RWPE2 (cell line): ENCODE data around the gene KIF11.
A peak's percentile ranks its signal among the peaks of the same experiment; 100 is the strongest.
"Not testable (repeated sequence)": the region's sequence is repeated elsewhere in the genome, so short reads cannot be mapped to it uniquely, and the experiment has no call there.

Experiments
- ATAC-seq: fragments of 200-7000 bp; cut with Tn5 transposase; 3 replicates; pipeline ENCODE4 v1.9.1; 2021; ENCODE audit warnings: low read depth
- DNase-seq: peaks from one replicate; pipeline ENCODE4 v3.0.0-alpha.2; 2020; ENCODE audit warnings: low spot score
- H3K27ac ChIP-seq: fragments of 450-650 bp; 2 replicates; pipeline ENCODE4 v1.5.1; 2017; ENCODE audit warnings: mild to moderate bottlenecking; ENCODE audit not compliant: poor library complexity, severe bottlenecking
- H3K27me3 ChIP-seq: fragments of 250-450 bp; sonication (Bioruptor Pico); 2 replicates; pipeline ENCODE4 v1.5.1; 2021; ENCODE audit warnings: mild to moderate bottlenecking, moderate library complexity; ENCODE audit not compliant: insufficient read depth, poor library complexity, severe bottlenecking
- H3K36me3 ChIP-seq: fragments of 250-450 bp; sonication (Bioruptor Pico); 2 replicates; pipeline ENCODE4 v1.5.1; 2020; ENCODE audit warnings: low read depth, mild to moderate bottlenecking, moderate library complexity
- H3K4me1 ChIP-seq: fragments of 250-450 bp; sonication (Bioruptor Pico); 2 replicates; pipeline ENCODE4 v1.5.1; 2021; ENCODE audit warnings: mild to moderate bottlenecking, moderate library complexity; ENCODE audit not compliant: insufficient read depth, poor library complexity, severe bottlenecking
- H3K4me3 ChIP-seq: fragments of 250-450 bp; sonication (Bioruptor Pico); 2 replicates; pipeline ENCODE4 v1.5.1; 2021; ENCODE audit warnings: mild to moderate bottlenecking, moderate library complexity; ENCODE audit not compliant: severe bottlenecking
- H3K9me3 ChIP-seq: fragments of 250-450 bp; sonication (Bioruptor Pico); 2 replicates; pipeline ENCODE4 v1.5.1; 2021; ENCODE audit warnings: mild to moderate bottlenecking, moderate library complexity; ENCODE audit not compliant: severe bottlenecking
- TF ChIP-seq, protein P1 (sequence below): fragments of 450-650 bp; IDR thresholded peaks from one replicate; pipeline ENCODE4 v1.5.1; 2017; ENCODE audit warnings: mild to moderate bottlenecking, moderate library complexity; ENCODE audit not compliant: poor library complexity, severe bottlenecking

KIF11 gene

DNA sequence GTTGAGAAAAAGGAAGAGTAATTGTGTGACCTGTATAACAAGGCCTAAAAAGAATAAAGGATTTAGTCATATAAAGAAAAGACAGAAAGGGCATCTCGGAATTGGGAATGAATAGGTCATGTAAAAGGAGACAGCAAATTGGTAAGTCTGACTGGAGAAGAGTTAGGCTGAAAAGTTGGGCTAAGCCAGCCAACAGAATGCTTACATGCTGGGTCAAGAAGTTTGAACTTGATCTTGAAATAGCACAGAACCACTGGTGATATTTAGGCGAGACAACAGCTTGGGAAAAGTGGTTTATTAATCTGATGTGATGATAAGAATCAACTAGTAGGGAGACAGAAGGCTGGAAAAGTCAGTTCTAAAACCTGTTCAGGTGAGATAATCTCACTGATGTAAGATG is 23.9 kb upstream of the KIF11 start:
- DNase-seq (no peak), ATAC-seq (no peak)
- Histone ChIP-seq H3K4me3 (no peak overlapping the region), H3K9me3 (no peaks in the 10 kb centered on the region), H3K27me3 (no peaks in the 10 kb centered on the region), H3K27ac (no peak overlapping the region), H3K36me3 (peaks cover 9% of the 10 kb centered on the region), H3K4me1 (peaks cover 19% of the 10 kb centered on the region)
- TF ChIP-seq, protein P1, sequence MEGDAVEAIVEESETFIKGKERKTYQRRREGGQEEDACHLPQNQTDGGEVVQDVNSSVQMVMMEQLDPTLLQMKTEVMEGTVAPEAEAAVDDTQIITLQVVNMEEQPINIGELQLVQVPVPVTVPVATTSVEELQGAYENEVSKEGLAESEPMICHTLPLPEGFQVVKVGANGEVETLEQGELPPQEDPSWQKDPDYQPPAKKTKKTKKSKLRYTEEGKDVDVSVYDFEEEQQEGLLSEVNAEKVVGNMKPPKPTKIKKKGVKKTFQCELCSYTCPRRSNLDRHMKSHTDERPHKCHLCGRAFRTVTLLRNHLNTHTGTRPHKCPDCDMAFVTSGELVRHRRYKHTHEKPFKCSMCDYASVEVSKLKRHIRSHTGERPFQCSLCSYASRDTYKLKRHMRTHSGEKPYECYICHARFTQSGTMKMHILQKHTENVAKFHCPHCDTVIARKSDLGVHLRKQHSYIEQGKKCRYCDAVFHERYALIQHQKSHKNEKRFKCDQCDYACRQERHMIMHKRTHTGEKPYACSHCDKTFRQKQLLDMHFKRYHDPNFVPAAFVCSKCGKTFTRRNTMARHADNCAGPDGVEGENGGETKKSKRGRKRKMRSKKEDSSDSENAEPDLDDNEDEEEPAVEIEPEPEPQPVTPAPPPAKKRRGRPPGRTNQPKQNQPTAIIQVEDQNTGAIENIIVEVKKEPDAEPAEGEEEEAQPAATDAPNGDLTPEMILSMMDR = no peak

DNA sequence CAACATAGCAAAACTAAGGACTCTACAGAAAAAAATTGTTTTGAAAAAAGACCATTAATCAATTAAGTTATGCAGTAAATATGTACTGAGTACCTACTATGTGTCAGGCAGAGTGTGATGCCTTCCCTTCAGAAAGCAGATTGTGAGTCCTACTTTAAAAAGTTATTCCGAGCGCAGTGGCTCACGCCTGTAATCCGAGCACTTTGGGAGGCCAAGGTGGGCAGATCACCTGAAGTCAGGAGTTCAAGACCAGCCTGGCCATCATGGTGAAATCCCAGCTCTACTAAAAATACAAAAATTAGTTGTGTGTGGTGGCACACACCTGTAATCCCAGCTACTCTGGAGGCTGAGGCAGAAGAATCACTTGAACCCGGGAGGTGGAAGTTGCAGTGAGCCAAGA is 23.3 kb upstream of the KIF11 start:
- not testable (repeated sequence) for H3K36me3 ChIP-seq, H3K4me3 ChIP-seq, ATAC-seq

DNA sequence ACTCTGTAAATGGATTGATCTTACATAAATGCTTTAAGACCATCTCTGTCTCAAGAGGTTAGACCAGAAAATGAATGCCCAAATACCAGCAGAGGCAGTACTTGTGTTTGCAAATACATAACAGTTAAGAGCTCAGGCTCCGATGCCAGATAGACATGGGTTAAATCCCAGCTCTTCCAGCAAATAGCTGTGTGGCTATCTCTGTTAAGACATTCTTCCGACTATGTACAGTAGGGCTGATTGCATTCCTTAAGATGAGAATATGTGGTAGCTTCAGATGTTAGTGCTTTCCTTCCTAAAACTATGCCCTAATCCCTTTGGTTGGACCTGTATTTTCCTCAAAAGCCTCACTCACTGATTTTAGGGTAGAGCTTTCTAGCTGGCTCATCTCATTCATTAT is 21.3 kb upstream of the KIF11 start:
- TF ChIP-seq, protein P1 = no peak

More for the DNA sequence above, 23.3 kb upstream of the KIF11 start:
- not testable (repeated sequence) for H3K27me3 ChIP-seq, H3K27ac ChIP-seq, DNase-seq, H3K9me3 ChIP-seq
- H3K4me1 ChIP-seq = peaks cover 19% of the 10 kb centered on the region

DNA sequence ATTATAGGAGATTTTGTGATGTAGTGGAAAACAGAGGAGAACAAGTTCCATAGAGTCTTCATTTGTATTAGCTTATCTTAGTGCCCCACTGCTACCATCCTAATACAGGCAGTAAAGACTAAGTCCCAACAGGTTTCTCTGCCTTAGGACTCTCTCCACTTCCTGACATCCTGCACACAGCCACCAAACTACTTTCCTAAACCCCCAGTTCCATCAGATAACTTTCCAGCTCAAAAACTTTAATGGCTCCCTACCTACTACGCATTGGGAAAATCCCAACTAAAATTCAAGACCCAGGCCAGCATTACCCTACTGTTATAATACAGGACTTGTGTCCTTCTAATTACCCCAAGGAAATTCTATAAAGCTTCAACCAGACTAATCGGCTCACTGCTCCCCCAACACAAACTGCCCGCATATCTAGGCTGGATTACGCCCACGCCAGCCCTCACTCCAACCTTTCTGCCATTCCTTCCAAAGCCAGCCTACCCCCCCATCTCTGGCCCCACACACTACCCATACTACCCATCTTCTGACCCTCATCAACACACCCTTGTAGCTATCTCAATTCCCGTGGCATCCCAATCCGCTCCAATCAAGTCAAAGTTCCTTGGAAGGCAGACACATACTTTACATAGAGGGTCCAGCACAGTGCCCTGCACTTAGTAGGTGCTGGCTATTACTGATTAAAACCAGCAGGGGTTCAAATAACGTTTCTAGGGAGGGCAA is 20.4 kb upstream of the KIF11 start:
- Histone ChIP-seq H3K36me3 (peaks cover 3% of the 10 kb centered on the region), H3K4me1 (peaks cover 30% of the 10 kb centered on the region), H3K27ac (peak overlapping the region; percentile 80), H3K27me3 (no peaks in the 10 kb centered on the region), H3K4me3 (peak overlapping the region; percentile 79), H3K9me3 (no peaks in the 10 kb centered on the region)
- ATAC-seq (no peak), DNase-seq (no peak)
- TF ChIP-seq, protein P1 = no peak

More for the DNA sequence above, 21.3 kb upstream of the KIF11 start:
- DNase-seq (no peak), ATAC-seq (no peak)
- Histone ChIP-seq H3K27ac (no peak overlapping the region), H3K27me3 (no peaks in the 10 kb centered on the region), H3K36me3 (peaks cover 3% of the 10 kb centered on the region), H3K9me3 (no peaks in the 10 kb centered on the region), H3K4me1 (peaks cover 30% of the 10 kb centered on the region), H3K4me3 (no peak overlapping the region)

DNA sequence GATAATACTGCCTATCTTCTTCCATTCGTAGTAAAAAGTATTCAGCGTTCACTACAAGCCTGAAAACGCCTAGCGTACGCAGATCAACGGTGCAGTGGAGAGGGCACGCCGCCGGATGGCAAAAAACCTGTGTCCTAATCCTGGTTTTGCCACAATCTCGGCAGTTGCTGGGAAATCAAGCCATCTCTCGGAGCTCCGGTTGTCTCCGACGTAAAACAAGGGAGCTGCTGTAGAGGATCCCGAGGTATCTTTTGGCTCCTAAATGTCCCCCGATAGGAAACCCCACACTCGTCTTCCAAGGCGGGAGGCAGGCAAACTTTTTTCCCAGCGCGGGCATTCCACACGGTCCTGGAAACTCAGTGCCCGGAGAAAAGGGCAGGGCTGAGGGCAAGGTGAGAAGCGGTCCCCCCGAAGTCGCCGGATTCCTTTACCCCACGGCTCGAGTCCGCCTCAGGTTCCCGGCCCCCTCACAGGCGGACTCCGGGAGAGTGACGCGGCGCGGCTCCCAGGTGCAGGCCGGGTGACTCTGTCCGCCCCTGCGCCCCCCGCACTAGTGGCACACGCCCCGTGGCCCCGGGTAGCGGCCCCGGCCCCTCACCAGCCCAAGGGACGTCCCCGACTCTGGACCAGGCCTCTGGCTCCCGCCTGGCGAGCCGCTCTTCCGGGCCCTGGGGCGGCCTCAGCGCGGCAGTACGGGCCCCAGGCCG is 19.7 kb upstream of the KIF11 start:
- H3K9me3 ChIP-seq = no peaks in the 10 kb centered on the region
- TF ChIP-seq, protein P1 = no peak
- H3K4me1 ChIP-seq = peaks cover 22% of the 10 kb centered on the region
- H3K4me3 ChIP-seq = peak overlapping the region; percentile 79
- ATAC-seq (peak; percentile 11), DNase-seq (no peak)
- peaks cover 3% of the 10 kb centered on the region; the same call in 1 of the 2 replicates for H3K36me3 ChIP-seq
- no peaks in the 10 kb centered on the region for H3K27me3 ChIP-seq
- peak overlapping the region; percentile 80 for H3K27ac ChIP-seq
